GM21528 (cell line): ENCODE measurements around the gene WAPL.

ENCODE experiments used
- ATAC-seq: cut with Tn5 transposase; IDR thresholded peaks from one replicate; pipeline ENCODE4 v1.9.1; 2021; ENCODE audit warnings: mild to moderate bottlenecking, moderate library complexity; ENCODE audit not compliant: unreplicated experiment, low FRiP score

Gene WAPL

DNA sequence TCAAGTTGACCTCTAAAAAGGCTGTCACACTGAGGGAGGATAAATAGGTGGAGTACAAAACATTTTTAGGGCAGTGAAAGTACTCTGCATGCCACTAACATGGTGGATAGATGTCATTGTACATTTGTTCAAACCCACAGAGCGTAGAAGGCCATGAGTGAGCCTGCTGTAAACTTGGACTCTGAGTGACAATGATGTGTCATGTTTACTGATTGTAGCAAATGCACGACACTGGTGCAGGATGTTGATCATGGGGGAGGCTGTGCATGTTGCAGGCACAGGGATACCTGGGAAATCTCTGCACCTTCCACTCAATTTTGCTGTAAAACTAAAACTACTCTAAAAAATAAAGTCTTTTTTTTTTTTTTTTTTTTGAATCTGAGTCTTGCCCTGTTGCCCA lies 102.5 kb downstream of the WAPL start:
- ATAC-seq = no peak

- no peak for ATAC-seq
Measured at GRCh38 chr10:86415583-86415982, 106.0 kb downstream of the WAPL start.

- no peak for ATAC-seq
Measured at GRCh38 chr10:86415116-86415515, 106.5 kb downstream of the WAPL start.

DNA sequence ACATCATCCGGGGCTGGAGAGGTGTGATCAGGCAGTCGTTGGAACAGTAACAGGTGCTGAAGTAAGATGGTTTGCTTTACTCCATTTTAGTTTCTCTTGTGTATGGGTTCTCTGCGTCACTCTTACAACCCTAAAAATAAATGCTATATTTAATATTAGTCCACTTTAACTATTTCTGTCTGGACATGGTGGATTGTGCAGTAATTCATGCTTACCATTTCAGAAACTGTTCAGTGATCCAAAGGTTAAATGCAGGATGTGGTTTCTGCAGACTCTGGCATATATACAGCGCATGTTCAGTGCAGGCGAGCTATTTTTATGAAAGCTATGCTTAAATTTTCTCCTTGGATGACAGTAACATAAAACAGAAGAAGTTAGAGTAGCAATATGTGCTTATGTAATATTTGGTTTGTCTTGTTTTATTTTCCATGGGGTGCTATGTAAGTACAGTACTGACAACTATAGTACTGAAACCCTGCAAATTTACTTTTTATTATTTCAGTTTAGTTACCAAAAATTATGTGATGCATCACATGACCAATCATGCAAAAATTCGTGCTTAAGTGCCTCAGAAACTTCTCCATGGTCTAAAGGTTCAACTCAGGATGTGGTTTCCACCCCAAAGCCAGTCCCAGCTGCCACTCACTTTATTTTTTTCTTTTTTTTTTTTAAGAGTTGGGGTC lies 108.4 kb downstream of the WAPL start:
- peak; percentile 79 for ATAC-seq

GRCh38 chr10:86411852-86412560 lies 109.6 kb downstream of the WAPL start:
- peak; percentile 14 for ATAC-seq

- peak; percentile 53 for ATAC-seq
Measured at GRCh38 chr10:86411281-86411841, 110.2 kb downstream of the WAPL start.

DNA sequence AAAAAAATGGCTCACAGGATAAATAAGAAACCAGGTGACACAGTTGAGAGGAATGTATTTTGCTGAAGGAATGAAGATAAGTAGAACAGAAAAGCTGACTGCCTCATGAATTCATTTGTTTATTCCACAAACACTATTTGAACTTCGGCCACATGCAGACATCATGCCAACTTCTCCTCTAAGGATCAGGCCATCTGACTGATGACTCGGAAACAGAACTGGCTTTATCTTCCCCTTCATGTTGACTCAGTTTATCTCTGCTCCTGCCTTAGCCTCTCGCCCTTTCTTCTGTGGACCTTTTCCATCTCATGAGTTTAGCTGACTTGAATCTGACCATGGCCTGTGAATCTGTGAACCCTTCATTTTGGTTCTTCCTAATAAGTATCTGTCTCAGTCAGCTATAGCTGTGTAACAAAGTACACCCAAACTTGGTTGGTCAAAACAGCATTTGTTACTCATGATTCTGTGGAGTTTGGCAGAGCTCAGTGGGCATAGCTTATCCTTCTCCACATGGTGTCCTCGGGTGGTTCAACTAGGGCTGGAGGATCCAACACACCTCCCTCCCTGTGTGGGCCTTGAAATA lies 111.0 kb downstream of the WAPL start:
- ATAC-seq = no peak

DNA sequence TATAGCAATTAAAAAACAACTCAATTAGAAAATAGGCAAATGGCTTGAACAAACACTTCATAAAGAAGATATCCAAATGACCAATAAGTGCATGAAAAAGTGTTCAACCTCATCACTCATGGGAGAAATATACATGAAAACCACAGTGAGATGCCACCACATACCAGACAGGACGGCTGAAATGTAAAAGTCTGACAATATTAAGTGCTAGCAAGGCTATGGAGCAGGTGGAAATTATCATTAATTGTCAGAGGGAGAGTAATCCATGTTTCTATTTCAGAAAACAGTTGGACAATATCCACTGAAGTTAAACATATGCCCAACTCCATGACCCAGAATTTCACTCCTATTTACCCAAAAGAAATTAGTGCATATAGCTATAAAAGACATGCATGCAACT lies 112.4 kb downstream of the WAPL start:
- no peak for ATAC-seq

DNA sequence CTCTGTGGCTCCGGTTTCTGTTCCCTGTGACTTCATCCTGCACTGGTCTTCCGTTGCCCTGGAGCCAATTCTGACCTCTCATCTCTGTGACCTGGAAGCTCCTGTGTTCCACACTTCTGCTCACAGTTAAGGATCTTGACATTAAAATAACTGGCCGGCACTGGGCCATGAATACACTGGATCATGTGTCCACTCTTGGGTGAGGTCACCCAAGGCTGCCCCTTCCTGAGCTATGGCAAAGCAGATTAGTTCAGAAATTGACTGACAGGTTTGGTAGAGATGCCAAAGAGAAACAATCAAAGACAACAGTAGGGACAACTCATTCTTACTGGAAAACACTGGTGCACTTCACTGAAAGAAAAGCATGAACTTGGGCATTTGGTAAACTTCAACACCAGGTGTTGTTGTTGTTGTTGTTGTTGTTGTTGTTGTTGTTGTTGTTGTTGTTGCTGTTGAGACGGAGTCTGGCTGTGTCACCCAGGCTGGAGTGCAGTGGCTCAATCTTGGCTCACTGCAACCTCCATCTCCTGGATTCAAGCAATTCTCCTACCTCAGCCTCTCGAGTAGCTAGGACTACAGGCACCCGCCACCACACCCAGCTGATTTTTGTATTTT lies 118.3 kb downstream of the WAPL start:
- ATAC-seq = no peak

DNA sequence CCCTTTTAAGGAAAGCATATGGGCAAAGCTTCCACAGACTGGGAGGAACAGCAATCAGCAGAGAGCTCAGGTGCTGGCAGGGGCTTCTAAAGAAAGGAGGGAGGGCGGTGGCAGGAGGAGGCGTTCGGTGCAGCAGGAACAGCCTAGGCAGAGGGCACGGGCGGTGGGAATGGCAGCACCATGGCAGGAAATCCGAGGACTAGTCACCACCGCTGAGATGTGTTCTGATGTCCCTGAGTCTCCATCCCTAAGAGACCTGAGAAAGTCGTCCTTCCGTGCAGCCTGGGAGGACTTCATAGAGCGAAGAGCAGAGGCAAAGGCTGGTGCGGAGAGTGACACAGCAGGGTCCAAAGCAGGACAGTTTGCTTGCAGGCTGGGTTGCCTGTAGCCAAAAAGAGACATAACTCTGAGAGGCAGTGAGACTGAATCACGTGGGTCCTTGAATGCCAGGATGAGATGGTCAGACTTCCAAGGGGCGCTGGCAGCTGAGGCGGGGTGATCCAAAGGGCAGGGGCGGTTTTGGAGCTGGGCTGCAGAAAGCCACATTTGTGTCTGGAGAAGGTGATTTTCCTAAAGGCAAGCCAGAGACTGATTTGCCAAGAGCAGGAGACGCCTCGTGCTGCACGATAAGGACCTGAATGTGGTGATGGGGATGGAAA lies 119.2 kb downstream of the WAPL start:
- no peak for ATAC-seq

- no peak for ATAC-seq
Measured at GRCh38 chr10:86401588-86402282, 119.9 kb downstream of the WAPL start.

DNA sequence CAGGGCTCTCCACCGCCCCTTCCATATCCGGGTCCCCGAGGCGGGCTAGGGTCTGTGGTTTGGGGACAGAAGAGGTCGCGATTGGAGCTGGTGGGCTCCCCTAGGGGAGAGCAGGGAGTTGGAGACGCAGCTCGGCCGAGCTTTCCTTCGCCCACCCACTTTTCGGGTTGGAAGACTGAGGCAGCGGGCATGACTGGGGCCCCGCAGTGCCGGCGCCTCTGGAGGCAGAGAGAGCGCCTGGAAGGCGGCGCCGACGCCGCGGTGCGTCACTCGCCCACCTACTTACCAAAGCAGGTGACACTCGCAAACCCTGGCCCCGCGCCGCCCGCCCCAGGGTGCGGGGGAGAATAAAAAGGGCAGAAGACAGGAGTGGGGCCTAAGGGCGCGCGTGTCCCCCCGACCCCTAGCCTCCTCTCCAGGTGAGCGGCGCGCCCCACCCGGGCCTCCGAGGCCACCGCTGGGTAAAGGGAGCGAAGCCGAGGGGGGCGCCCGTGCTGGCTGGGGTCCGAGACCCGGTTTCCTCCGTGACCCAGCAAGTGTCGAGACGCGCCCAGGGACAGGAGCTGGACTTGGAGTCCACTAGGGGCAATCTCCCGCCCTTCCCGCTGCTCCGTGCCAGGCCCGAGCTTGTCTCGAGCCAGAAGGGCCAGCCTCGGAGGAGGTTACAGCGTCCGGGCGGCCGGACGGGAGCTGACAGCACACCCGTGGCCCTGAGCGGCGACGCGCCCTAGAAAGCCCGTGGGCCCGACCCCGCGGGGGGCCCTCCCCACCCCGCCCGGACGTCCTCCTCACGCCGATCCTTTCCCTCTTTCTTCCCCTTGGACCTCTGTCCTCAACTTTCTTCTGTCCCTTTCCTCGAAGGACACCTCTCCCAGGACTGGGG lies 120.6 kb downstream of the WAPL start:
- ATAC-seq = peak; percentile 39

GRCh38 chr10:86399879-86400704 lies 121.5 kb downstream of the WAPL start:
- peak; percentile 94 for ATAC-seq

GRCh38 chr10:86399514-86399878 lies 122.1 kb downstream of the WAPL start:
- ATAC-seq = no peak

GRCh38 chr10:86397120-86397519 lies 124.5 kb downstream of the WAPL start:
- ATAC-seq = no peak

- no peak for ATAC-seq
Measured at GRCh38 chr10:86393862-86394455, 127.6 kb downstream of the WAPL start.

DNA sequence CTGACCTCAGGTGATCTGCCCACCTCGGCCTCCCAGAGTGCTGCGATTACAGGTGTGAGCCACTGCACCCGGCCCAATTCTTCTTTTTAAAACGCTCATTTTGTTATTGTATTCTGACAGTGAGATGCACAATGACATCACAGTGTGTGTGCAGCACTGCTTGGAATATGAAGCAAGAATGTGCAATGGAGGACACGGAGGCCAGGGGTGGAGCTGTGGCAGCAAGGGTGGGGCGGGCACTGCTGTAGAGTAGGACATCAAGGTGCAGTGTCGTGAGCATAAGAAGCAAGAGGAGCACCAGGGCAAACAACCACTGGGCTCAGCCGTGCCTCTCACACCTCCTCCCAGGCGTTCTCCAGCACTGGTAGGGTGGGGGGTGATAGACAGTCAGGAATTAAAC lies 128.2 kb downstream of the WAPL start:
- ATAC-seq = no peak

GRCh38 chr10:86392723-86393094 lies 128.9 kb downstream of the WAPL start:
- peak; percentile 70 for ATAC-seq
